Glomerular endothelial cell (primary cell): ENCODE results near the gene EMILIN2. TPM values are rescaled to one million over a fixed set of nuclear protein-coding genes. Genes with fewer than 3 reads are reported as not detected.

ENCODE experiments used
- DNase-seq: peaks from one replicate; pipeline ENCODE4 v3.0.0-alpha.2; 2011; ENCODE audit warnings: low read depth, low spot score; ENCODE audit errors: extremely low read depth
- total RNA-seq: library from RNA; depleted of rRNA; stranded (reverse); fragments of >200 nt; gene quantifications from 2 replicates; pipeline ENCODE4 v1.2.3, GENCODE V29; 2015

EMILIN2 gene
- total RNA-seq, 1 donor from 2014 or later, result 9.9 TPM

GRCh38 chr18:2872095-2872494 is 25.3 kb downstream of the EMILIN2 start:
- no peak for DNase-seq

GRCh38 chr18:2874765-2875164 is 28.0 kb downstream of the EMILIN2 start:
- DNase-seq, result no peak

GRCh38 chr18:2878656-2879330 is 32.0 kb downstream of the EMILIN2 start:
- no peak for DNase-seq

GRCh38 chr18:2879889-2880288 is 33.1 kb downstream of the EMILIN2 start:
- no peak for DNase-seq

GRCh38 chr18:2880473-2880872 is 33.7 kb downstream of the EMILIN2 start:
- no peak for DNase-seq

GRCh38 chr18:2881088-2881839 is 34.5 kb downstream of the EMILIN2 start:
- DNase-seq, result no peak

- no peak for DNase-seq
Measured at GRCh38 chr18:2881840-2882195, 35.0 kb downstream of the EMILIN2 start.

- DNase-seq, result no peak
Measured at GRCh38 chr18:2882201-2882600, 35.4 kb downstream of the EMILIN2 start.

- DNase-seq, result no peak
Measured at GRCh38 chr18:2883076-2883735, 36.4 kb downstream of the EMILIN2 start.

- no peak for DNase-seq
Measured at GRCh38 chr18:2884706-2885285, 38.0 kb downstream of the EMILIN2 start.

- no peak for DNase-seq
Measured at GRCh38 chr18:2887470-2887869, 40.7 kb downstream of the EMILIN2 start.

- no peak for DNase-seq
Measured at GRCh38 chr18:2889761-2890192, 43.0 kb downstream of the EMILIN2 start.

GRCh38 chr18:2890606-2891005 is 43.8 kb downstream of the EMILIN2 start:
- no peak for DNase-seq

- DNase-seq, result no peak
Measured at GRCh38 chr18:2891526-2892431, 45.0 kb downstream of the EMILIN2 start.

GRCh38 chr18:2893056-2893455 is 46.2 kb downstream of the EMILIN2 start:
- DNase-seq, result no peak

GRCh38 chr18:2893676-2894075 is 46.9 kb downstream of the EMILIN2 start:
- no peak for DNase-seq

GRCh38 chr18:2894131-2894840 is 47.5 kb downstream of the EMILIN2 start:
- no peak for DNase-seq

- DNase-seq, result no peak
Measured at GRCh38 chr18:2894841-2895370, 48.1 kb downstream of the EMILIN2 start.

GRCh38 chr18:2895391-2895790 is 48.6 kb downstream of the EMILIN2 start:
- no peak for DNase-seq

- no peak for DNase-seq
Measured at GRCh38 chr18:2896990-2897389, 50.2 kb downstream of the EMILIN2 start.
